ENCODE data around the gene STYK1.
"Not testable (repeated sequence)": the region's sequence is repeated elsewhere in the genome, so short reads cannot be mapped to it uniquely, and the experiment has no call there.

Gene STYK1

DNA sequence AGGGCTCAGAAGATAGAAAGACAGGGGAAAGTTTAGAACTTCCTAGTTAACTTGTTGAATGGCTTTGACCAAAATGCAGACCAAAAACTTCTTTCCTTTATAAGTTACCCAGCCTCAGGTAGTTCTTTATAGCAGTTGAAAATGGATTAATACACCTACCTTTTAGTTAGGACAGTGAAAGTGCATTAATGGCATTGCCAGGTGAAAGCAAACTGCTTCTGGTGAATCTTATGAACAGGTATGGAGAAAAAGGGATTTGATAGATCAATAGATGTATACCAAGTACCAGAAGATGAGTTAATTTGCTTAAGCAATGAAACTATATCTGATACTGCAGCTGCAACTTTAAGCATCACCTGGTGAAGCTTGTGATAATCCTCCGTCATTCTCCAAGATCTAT lies 14.2 kb upstream of the STYK1 start:
- DNase-seq: no peak

DNA sequence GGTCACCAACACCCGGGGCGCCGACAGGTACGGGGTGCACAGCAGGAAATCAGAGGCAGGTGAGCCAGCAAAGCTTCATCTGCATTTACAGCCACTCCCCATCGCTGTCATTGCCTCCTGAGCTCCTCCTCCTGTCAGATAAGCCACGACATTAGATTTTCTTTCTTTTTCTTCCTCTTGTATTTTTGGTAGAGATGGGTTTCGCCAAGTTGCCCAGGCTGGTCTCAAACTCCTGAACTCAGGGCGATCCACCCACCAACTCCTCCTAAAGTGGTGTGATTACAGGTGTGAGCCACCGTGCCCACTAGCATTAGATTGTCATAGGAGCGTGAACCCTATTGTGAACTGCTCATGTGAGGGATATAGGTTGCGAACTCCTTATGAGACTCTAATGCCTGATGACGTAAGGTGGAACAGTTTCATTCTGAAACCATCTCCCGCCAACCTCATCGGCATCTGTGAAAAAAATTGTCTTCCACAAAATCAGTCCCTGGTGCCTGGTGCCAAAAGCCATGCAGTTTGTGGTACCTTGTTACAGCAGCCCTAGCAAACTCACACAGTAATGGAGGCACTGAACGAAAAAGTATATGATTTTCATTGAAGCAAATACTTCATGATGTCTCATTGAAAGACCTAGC lies 1.5 kb downstream of the STYK1 start:
- DNase-seq: peak; percentile 20

DNA sequence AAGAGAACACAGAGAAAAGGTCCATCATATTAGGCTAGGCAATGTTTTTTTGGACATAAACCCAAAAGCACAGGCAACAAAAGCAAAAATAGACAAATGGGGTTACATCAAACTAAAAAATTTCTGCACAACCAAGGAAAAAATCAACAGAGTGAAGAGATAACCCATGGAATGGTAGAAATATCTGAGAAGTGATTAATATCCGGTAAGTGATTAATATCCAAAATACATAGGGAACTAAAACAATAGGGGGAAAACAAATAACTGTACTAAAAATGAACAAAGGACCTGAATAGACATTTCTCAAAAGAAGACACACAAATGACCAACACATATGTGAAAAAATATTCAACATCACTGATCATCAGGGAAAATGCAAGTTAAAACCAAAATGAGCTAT lies 4.3 kb downstream of the STYK1 start:
- DNase-seq: no peak

DNA sequence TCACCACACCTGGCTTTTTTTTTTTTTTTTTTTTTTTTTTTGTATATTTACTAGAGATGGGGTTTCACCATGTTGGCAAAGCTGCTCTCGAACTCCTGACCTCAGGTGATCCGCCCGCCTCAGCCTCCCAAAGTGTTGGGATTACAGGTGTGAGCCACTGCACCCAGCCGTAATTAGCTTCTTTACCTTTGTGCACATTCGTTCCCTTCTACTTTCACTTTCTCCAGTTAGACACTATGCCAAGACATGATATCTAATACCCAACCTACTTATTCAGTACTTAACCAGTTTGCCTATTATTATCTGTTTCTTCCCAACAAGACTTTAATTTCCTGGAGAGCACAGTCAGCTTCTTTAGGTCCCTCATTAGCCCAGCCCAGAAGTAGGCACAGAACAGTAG lies 5.3 kb downstream of the STYK1 start:
- no peak for DNase-seq

DNA sequence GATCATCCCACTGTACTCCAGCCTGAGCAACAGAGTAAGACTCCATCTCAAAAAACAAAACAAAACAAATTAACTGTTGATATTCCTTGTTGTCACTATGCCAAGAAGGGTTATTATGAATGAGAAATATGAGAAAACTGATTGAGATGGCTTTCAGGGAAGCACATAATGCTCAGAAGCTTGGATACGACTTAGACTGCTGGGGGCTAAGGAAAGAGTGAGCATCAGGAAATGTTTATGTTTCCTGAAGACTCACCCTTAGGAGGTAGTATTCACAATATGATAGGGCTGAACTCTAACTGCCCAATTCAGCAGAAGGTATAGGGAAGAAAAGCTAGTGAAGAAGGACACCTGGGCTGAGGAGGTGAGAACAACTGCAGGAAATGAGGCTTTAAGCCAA lies 6.3 kb downstream of the STYK1 start:
- no peak for DNase-seq

DNA sequence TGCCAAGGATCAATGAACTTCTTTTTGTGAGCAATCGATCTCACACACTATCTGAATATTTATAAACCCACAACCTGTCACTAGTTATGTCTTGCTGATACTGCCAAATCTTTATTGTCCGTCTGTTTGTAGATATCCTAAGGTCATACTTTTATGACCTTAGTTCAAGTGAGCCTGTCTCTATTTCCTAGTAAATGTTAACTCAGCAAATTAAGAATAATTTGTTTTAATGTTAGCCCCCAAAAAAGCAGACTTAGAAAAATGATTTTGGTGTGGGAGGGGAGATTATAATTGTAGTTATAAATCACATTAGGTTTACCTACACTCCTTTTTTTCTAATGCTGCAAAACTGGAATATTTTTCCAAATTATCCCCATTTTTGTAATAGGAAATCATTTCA lies 9.4 kb downstream of the STYK1 start:
- no peak for DNase-seq

DNA sequence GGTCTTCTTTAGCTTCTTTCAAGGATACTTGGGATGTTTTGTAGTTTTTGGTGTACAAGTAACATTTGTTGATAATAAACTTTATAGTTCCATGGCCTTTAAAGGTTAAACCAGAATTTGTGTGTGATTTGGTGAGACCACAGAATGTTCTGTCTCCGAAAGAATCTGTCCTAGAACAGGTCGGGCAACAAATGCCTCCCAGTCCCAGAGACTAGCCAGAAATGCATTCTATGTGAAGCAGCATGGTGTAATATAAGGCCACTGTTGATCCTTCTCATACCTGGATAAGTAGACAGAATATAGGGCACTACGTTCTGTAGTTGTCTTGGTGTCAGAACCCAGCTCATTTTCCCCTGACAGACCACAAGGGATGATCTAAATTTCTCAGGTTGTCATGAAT lies 10.0 kb downstream of the STYK1 start:
- no peak for DNase-seq

DNA sequence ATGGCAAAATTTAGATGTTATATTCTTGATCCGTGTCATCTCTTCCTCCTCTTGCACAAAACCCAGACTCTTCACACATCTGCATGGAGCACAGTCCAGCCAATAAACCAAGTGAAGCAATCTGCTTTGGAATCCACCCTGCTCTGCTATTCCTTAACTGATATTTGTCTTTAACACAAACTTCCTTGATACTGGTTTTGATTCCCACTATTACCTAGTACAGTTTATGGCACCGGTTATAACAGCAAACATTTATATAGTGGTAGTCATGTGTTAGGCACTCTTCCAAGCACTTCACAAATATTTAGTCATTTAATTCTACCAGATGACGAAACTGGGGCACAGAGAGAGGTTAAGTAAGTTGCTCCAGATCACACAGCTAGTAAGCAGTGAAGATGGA lies 12.5 kb downstream of the STYK1 start:
- DNase-seq: no peak

DNA sequence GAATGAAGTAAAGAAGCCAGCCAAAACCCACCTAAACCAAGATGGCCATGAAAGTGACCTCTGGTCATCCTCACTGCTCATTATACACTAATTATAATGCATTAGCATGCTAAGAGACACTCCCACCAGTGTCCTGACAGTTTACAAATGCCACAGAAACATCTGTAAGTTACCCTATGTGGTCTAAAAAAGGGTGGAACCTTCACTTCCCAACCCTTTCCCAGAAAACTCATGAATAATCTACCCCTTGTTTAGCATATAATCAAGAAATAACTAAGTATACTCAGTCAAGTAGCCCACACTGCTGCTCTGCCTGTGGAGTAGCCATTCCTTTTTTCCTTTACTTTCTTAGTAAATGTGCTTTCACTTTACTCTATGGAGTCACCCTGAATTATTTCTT lies 19.8 kb downstream of the STYK1 start:
- no peak for DNase-seq

DNA sequence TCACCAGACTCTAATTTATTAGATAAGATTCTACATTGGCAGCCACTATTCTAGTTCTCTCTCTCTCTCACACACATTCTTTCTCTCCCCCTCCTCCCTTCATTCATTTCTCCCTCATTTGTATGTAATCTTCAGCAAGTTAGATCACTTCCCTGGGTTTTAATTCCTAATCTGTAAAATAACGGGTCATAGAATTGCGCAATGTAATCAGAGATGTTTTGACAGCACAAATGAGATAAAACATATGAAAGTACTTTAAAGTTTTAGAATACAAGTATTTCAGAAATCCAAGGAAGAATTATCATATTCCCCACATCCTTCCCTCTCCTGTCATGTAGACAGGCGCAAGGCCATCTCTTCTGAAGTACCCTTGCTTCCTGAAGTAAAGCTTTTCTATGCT lies 21.7 kb downstream of the STYK1 start:
- DNase-seq: no peak

DNA sequence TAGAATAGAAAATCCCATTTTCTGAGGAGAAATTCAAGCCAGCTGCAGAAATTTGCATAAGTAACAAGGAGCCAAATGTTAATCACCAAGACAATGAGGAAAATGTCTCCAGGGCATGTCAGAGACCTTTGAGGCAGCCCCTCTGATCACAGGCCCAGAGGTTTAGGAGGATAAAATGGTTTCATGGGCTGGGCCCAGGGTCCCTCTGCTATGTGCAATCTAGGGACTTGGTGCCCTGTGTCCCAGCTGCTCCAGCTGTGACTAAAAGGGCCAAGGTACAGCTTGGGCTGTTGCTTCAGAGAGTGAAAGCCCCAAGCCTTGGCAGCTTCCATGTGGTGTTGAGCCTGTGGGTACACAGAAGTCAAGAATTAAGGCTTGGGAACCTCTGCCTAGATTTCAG lies 27.3 kb downstream of the STYK1 start:
- DNase-seq: not testable (repeated sequence)

DNA sequence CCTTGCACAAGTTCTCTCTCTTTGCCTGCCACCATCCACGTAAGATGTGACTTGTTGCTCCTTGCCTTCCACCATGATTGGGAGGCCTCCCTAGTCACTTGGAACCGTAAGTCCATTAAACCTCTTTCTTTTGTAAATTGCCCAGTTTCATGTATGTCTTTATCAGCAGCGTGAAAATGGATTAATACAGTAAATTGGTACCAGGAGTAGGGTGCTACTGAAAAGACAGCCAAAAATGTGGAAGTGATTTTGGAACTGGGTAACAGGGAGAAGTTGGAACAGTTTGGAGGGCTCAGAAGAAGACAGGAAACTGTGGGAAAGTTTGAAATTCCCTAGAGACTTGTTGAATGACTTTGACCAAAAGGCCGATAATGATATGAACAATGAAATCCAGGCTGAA lies 27.9 kb downstream of the STYK1 start:
- DNase-seq: no peak

DNA sequence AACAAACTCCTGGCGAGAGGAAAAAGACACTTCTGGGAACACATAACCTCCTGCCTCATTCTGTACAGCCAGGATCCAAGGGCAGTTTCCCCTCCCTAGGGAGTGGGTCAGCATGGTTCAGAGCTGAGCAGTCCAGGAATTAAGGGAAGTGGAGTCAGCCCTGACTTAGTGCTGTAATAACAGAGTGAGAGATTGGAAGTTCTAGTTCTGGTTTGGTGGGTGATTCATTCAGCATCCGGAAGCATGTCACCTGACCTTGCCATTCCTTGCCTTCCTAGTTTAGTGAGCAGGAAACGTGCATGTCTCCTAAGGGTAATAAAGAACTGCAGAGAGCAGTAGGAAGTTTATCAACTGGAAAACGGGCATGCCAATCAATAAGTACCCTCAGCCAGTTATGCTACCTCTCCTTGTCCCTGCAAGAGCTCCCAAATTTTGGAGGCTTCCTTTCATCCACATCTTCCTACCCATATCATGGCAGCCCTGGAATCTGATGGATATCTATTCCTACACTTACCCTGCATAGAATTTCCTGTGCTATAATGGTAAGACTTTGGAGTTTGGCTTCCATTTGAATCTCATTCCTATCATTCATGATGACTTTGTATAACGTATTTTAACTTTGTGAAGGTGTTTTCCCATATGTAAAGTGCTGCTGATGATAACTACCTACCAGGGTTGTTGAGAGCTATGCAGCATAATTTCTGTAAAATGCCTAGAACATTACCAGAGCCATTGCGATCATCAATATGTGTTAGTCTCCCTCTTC lies 31.9 kb downstream of the STYK1 start:
- DNase-seq: no peak

DNA sequence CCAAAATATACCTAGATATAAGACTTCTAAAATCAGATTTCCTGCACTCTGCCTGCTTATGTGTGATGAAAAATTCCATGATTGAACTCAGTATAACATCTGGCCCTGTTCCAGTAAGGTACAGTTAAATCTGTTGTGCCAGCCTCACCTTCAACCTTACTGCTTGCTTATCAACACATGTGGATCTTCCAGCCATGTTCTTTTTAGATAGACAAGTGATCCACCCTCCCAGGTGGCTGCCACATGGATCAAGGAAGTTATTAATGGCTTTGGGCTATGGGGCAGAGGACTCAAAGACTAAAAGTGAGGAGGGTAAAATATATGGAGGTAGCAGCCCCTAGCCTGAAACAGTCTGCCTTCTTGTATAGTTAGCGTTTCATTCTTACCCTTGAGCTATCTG lies 35.1 kb downstream of the STYK1 start:
- DNase-seq: no peak

DNA sequence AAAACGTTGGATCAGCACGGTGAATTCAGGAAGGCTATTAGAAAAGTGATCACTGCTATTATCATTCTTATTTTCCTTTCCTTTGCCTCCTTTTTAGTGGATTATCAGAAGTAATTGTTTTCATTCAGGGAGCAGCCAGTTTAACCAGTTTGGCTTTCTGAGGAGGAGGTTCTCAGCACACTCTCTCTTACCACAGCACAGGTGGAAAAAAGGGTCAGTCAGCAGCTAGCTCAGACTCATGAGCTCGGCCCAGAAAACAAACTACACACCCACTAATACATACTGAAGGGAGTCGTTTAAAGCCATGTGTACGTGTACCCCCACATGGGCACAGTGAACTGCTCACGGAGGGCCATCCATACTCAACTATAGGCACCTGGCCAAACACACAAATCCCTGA lies 37.2 kb downstream of the STYK1 start:
- no peak for DNase-seq

DNA sequence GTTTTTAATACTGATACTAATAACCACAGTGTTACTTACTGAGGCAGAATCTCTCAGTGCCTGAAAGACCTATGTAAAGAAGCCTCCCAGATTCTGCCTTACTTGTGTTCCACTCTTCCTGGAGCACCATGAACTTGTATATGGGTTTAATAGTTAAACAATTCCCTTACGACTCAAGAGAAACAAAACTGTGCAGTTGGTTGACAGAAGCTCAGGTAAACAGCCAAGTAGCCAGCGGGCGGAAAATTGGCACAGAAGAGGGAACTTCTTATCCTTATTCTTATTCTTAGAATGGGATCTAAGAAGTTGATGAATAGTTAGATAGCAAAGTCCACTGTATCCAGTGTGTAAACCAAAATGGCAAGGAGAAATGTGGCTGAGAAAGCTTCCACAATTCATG lies 37.7 kb downstream of the STYK1 start:
- no peak for DNase-seq

DNA sequence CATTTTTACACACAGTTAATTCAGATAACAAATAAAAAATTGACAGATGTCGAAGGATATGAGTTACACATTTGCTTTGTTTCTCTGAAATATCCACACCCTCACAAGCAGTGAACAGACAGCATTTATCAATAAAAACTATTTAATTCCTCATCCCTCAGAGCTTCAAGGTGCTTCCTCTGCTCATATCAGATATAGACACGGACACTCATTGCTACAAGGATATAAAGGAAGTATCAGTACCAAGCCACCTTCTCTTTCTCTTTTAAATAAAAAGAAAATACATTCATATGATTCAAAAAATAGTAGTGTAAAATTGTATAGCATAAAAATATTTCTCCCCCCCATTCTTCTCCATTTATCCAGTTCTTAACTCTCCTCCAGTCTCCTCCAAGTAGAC lies 38.5 kb downstream of the STYK1 start:
- DNase-seq: no peak

DNA sequence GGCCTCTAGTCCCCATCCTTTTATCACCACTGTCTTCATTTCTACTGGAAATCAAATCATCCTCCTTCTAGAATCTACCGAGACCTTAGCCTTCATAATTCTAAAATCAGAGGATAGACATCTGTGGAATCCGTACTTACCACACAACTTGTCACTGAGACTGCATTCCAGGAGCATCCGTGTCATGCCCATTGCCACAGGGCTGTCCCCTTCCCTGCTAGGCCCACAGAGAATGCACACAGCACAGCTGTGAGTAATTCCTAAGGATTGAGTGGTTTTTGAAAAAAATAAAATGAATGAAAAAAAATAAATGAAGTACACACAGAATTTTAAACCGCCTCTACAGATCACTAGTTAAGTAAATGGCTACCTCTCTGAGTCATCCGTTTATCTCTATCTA lies 39.4 kb downstream of the STYK1 start:
- no peak for DNase-seq

DNA sequence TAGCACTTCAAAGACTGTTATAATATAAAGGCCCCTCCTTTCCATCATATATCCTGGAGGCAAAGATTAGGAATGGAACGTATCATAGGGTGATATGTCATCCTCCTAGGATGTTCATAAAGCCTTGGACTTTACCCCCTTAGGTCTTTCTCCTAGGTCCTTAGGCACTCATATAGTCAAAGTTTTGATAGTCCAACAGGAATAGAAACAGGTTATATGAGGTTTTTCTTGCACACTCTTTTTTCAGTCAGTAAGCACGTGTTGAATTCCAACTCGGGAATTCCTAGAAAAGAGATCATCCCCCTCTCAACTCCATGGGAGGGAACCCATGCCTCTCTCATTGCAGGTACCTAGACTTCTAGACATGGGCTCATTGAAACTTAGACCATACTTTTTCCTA lies 40.3 kb downstream of the STYK1 start:
- no peak for DNase-seq

DNA sequence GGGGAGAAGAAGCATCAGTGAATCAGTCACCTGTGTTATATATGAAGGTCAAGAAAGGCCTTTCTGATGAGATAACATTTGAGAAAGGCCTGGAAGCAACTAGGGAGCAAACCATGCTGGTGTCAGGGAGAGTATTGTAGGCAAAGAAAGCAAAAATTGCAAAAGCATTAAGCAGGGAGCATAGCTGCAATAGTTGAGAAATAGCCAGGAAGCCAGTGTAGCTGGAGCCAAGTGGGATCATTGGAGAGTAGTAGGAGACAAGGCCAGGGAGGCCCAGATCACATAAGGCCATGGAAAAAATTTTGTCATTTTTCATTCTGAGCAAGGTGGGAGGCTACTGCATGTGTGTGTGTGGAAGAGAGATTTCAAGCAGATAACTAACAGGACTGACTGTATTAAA lies 41.6 kb downstream of the STYK1 start:
- no peak for DNase-seq

DNA sequence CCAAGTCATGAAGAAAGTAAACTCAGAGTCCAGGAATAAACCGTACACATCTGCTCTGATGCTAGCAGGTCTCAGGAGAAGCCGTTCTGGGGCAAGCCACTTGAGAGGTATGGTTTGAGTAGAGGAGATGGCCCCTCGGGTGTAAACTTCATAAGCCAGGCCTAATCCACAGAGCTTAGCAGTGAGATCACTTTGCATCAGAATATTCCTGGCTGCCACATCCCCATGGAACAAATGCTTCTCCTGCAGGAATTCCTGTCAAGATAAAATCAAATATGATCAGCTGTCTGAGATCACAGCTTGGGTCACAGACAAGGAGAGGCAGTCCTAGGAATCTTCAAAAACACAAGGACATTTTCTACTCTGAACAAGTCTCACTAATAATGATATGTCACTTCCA lies 49.2 kb downstream of the STYK1 start:
- no peak for DNase-seq

DNA sequence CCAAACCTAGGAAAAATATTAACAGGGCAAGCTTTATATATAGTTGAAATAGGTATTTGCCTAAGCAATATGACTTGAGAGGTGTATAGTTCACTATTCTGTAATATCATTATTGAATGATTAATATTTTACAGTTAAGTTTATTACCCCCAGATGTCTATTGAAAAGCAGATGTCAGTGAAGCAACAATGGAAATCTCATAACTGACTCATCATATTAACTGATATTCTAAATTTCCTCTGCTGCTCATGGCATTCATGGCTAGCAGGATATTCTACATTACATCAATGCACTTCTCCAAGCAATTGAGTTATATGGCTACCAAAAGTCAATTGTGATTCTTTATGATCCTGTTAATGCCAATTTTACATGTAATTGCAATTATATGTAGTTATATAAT lies 50.7 kb downstream of the STYK1 start:
- no peak for DNase-seq

DNA sequence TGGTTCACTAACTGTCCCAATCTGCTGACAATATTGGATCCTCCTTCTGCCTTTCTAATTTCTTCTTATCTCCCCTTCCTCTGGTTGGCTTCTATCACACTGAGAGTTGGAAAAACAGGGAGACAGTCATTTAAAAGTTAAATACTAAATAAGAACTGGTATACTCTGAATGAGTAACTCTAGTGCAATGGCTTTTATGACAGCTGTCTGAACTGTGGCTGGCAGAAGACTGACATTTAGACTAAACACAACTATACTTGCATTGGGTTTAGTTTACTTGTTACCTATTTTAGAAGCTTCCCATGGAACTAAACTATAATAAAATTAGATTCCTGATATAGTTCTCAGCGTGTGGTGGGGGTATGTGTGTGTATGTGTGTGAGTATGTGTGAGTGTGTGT lies 52.6 kb downstream of the STYK1 start:
- DNase-seq: no peak

DNA sequence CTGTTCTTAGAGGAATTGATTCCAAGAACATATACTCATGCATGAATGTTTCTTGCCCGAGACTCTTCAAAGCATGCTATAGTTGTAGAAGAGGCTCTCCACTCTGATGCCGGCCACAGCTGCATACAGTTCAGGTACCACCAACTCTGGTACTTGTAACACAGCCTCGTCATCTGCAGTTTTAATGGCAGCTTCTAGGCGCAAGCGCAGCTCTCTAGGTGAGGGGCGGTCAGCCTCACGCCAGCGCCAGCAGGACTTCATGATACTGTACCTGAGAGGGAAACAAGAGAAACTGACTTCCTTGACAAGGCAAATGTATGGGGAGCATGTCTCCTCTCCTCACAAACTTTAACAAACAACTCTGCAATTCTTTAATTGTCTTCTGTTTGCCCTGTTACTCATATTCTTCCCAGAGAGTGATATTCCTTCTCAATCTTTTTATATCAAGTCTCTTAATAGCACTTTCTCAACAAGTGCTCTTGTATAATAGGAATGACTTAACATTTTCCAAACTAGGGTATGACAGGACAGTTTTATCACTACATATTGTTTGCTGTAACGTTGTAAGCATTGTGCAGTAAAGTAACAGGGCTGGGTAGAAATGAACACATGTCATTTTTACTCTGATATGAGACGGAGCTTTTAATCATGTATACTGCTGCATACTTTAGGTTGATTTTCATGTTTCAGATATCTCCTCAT lies 53.6 kb downstream of the STYK1 start:
- DNase-seq: no peak
